Astrocyte of the spinal cord (primary cell): ENCODE data around the gene CTXND1.

Experiments
- DNase-seq: peaks from one replicate; pipeline ENCODE4 v3.0.0; 2011; ENCODE audit warnings: low read depth, low spot score
- H3K4me3 ChIP-seq: 2 replicates; pipeline ENCODE4 v1.5.1; 2011; ENCODE audit warnings: low read depth, mild to moderate bottlenecking, low read length, moderate library complexity
- in situ Hi-C: cut with HindIII; loops from 2 replicates; pipeline ENCODE4 v1.10.0; 2017; ENCODE audit warnings: low sequenced_read_pairs
- TF ChIP-seq, protein P1 (sequence below): IDR thresholded peaks from 2 replicates; pipeline ENCODE4 v1.5.1; 2012; ENCODE audit warnings: low read depth, mild to moderate bottlenecking, low read length, inconsistent platforms

Gene CTXND1

DNA sequence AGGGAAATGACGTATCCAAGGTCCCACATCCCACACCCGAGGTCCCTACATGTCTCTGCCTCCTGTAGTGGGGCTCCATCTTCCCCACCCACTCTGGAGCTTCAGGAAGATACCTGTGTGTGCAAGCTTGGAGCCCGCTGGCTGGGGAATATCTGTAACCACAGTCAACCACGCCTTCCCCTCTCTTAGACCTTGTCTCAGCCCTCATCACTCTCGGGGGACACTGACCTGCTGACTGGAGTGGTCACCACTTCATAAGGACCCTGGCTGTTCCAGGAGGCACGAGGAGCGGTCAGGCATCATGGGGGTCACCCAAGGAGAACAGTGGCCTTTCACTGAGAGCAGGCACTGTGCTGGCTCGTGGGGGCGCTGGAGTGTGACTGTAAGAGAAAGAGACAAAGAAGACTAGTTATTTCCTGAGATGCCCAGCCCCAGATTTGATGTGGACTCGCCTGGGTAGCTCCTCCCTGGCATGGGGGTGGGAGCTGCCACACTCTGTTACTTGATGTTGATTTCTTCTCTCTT is 48.6 kb downstream of the CTXND1 start:
- H3K4me3 ChIP-seq: no peak overlapping the region
- TF ChIP-seq, protein P1, sequence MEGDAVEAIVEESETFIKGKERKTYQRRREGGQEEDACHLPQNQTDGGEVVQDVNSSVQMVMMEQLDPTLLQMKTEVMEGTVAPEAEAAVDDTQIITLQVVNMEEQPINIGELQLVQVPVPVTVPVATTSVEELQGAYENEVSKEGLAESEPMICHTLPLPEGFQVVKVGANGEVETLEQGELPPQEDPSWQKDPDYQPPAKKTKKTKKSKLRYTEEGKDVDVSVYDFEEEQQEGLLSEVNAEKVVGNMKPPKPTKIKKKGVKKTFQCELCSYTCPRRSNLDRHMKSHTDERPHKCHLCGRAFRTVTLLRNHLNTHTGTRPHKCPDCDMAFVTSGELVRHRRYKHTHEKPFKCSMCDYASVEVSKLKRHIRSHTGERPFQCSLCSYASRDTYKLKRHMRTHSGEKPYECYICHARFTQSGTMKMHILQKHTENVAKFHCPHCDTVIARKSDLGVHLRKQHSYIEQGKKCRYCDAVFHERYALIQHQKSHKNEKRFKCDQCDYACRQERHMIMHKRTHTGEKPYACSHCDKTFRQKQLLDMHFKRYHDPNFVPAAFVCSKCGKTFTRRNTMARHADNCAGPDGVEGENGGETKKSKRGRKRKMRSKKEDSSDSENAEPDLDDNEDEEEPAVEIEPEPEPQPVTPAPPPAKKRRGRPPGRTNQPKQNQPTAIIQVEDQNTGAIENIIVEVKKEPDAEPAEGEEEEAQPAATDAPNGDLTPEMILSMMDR: no peak
- in situ Hi-C loops: no loop called here
- no peak for DNase-seq

DNA sequence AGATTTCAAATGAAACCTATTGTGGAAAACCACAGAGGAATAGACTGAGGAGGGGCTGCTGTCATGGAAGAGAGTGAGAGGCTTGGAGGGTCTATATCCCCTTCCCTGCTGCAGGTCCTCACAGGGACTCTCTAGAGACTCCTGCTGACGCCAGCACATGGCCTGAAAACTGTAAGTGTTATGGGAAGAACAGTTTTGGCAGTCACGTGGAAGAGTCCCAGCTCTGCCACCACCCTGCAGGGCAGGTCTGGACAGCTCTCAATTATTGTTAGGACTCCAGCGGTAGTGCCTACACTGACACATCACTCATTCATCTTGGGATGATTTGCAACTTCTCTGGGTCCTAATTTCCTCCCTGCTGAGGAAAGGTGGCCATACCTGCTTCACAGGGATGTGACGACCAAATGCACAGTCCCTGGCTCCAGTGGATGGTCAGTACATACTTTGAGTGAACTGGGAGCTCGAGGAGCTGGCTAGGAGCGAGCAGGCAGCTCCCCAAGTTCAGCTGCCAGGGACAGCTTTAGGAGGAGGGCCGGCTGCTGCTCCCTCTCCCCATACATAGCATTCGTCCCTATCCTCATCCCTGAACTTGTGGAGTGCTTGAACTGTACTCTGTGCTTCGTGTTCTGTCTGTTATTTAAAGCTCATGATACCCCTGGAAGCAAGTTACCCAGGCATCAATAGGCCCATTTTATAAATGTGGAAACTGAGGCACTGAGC is 49.2 kb downstream of the CTXND1 start:
- in situ Hi-C loops: no loop called here

DNA sequence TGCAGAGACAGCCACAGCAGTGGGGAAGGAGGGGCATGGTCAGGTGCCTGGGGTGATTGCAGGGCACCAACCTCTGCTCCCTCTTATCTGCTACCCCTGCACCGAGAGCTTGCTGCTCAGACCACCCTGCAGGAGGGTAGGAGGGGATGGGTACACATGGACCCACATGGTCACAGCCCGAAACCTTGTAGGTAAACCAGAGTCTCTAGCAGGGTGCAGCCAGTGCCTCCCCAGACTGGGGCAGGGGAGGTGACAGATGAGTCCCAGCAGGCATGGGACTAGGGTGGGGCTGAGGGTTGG is 50.0 kb downstream of the CTXND1 start:
- DNase-seq: no peak
- TF ChIP-seq, protein P1: no peak
- in situ Hi-C loops: no loop called here
- H3K4me3 ChIP-seq: no peak overlapping the region

More for the DNA sequence above, 49.2 kb downstream of the CTXND1 start:
- TF ChIP-seq, protein P1: no peak
- H3K4me3 ChIP-seq: no peak overlapping the region
- DNase-seq: no peak

DNA sequence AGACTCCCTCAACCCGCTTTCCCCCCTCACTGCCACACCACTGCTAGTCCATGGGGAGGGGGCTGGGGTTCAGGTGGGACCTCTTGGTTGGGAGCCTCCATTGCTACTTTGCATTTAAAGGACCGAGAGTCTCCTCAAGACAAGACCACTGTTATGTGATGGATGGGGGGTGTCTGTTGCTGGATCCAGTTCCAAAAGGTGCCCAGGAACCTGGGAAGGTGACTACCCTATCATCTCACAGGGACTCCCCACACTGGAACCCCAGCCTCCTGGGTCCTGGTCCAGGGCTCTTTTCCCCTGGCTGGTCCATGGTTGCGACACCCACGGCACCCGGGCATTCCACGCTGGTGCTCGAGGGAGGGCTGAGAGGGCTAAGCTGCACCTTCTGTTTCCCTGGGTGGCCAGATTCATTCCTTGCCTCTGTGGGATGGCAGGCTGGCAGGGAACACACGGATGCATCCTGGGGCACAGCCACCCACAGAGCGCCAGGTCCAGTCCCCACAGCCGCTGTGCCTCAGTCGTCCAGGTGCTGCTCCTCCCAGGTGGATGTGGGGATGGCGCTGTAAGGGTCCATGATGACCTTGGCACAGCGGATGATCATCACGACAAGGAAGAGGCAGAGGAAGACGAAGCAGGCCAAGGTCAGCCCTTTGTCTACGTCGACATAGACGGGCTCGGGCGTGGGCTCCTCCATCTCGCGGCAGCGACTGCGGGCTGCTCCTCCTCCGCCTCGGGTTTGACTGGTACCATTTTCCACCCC is 50.6 kb downstream of the CTXND1 start:
- in situ Hi-C loops: no loop called here
- no peak overlapping the region for H3K4me3 ChIP-seq
- no peak for DNase-seq
- TF ChIP-seq, protein P1: no peak

DNA sequence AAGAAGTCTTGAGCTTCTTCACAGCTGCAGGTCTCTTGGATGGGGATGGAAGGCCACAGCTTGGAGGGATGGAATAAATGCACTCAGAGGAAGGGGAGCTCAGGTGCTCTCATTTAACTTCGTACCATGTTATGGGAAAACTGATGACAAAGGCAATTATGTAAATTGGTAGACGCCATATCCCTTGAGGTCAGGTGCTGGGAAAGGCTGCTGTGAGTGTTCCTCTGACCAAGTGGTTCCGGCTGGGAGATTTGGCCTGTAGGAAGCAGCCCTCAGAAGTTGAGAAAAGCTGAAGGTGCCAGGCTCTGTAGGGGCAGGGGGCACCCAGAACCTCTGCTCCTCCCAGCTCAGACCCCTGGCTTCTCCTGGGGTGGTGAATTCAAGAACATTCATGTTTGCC is 52.1 kb downstream of the CTXND1 start:
- no peak for DNase-seq
- no peak overlapping the region for H3K4me3 ChIP-seq
- in situ Hi-C loops: no loop called here
- TF ChIP-seq, protein P1: no peak

DNA sequence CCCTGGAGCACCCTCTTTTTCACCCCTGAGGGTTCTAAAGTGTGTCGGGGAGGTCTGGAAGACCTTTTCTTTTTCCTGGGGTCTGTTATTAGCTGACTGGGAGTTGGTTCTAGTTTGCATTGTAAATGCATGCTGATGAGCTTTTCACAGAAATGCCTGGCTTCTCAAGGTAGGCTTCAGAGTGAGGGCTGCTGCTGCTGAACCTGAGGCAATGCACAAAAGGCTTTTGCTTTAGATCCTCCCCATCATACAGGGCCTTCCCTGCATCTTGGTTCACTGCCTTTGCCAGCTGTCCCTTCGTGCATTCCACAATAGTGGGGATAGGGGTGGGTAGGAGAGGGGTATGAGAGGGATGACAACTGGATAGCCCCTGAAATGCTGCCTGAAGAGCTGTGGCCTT is 52.6 kb downstream of the CTXND1 start:
- DNase-seq: no peak
- in situ Hi-C loops: no loop called here
- TF ChIP-seq, protein P1: no peak
- no peak overlapping the region for H3K4me3 ChIP-seq
